ENCODE data around the gene SIL1. TPM values are rescaled to one million over a fixed set of nuclear protein-coding genes. Genes with fewer than 3 reads are reported as not detected.

Gene SIL1
- total RNA-seq, 1 donor from 2014 or later, result 41.6 TPM

DNA sequence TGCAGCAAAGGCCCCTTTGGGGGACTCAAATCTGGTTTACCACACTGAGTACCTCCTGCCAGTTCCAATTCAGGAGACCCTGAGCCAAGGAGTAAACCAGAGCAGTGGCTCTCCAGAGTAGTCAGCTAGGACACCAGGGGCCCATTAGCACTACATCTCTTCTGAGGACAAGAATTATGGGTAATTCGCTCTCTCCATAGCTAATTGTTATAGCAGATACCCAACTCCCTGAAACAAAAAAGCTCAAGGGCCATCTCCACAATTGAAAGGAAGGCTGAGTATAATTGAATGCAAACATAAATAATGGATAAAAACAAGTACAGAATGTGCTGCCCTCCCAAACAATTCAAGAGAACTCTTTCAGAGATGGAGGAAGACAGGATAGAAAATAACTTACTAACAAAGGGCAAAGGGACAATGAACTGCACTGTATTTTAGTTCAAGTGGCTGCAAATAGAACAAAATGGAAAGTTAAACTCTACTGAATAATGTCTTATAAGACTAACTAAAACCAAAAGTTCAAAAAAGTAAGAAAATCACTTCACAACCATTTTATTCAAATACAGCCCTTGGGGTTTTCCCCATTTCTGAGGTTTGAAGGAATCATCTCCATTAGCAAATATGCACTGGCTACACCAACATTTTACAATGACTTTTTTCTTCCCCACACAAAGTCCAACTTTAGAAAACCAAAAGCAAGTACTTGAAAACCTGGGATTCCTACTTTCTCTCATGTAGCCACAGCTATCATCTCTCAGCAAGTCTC is 118.8 kb downstream of the SIL1 start:
- Histone ChIP-seq H3K4me1 (ENCODE audit: insufficient read depth, low read length) (no peaks in the 10 kb centered on the region), H3K27ac (ENCODE audit: low read depth, low read length) (no peak overlapping the region), H3K4me3 (ENCODE audit: insufficient read depth, low read depth, low read length) (no peak overlapping the region), H3K9ac (ENCODE audit: low read length) (no peak overlapping the region), H3K27me3 (ENCODE audit: insufficient read depth, low read length) (no peaks in the 10 kb centered on the region), H3K79me2 (ENCODE audit: insufficient read depth, low read length) (no peaks in the 10 kb centered on the region), H3K9me3 (ENCODE audit: insufficient read depth, low read depth, low read length) (no peaks in the 10 kb centered on the region), H3K36me3 (ENCODE audit: insufficient read depth, low read length) (no peaks in the 10 kb centered on the region), H2AFZ (ENCODE audit: low read depth, low read length) (no peak overlapping the region), H4K20me1 (ENCODE audit: insufficient read depth, low read length) (peaks cover 5% of the 10 kb centered on the region), H3K4me2 (ENCODE audit: low read length) (no peak overlapping the region)
- Mint-ChIP-seq H3K9me3 (ENCODE audit: unreplicated experiment) (no peaks in the 10 kb centered on the region), H3K4me1 (ENCODE audit: low read depth, unreplicated experiment) (peaks cover 12% of the 10 kb centered on the region), H3K27ac (ENCODE audit: unreplicated experiment) (no peak overlapping the region), H3K36me3 (ENCODE audit: low read depth, unreplicated experiment) (peaks cover 6% of the 10 kb centered on the region), H3K27me3 (ENCODE audit: low read depth, unreplicated experiment) (no peaks in the 10 kb centered on the region), H3K4me3 (ENCODE audit: unreplicated experiment) (no peak overlapping the region)
- FAIRE-seq (no peak), DNase-seq (ENCODE audit: low read depth) (no peak)
- TF ChIP-seq EZH2 (IDR thresholded peaks at IDR 0.05; ENCODE audit: insufficient read depth, low read length), result no peak
- TF ChIP-seq, protein P1, sequence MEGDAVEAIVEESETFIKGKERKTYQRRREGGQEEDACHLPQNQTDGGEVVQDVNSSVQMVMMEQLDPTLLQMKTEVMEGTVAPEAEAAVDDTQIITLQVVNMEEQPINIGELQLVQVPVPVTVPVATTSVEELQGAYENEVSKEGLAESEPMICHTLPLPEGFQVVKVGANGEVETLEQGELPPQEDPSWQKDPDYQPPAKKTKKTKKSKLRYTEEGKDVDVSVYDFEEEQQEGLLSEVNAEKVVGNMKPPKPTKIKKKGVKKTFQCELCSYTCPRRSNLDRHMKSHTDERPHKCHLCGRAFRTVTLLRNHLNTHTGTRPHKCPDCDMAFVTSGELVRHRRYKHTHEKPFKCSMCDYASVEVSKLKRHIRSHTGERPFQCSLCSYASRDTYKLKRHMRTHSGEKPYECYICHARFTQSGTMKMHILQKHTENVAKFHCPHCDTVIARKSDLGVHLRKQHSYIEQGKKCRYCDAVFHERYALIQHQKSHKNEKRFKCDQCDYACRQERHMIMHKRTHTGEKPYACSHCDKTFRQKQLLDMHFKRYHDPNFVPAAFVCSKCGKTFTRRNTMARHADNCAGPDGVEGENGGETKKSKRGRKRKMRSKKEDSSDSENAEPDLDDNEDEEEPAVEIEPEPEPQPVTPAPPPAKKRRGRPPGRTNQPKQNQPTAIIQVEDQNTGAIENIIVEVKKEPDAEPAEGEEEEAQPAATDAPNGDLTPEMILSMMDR (IDR thresholded peaks at IDR 0.05; ENCODE audit: insufficient read depth, low read depth, low read length), result no peak

DNA sequence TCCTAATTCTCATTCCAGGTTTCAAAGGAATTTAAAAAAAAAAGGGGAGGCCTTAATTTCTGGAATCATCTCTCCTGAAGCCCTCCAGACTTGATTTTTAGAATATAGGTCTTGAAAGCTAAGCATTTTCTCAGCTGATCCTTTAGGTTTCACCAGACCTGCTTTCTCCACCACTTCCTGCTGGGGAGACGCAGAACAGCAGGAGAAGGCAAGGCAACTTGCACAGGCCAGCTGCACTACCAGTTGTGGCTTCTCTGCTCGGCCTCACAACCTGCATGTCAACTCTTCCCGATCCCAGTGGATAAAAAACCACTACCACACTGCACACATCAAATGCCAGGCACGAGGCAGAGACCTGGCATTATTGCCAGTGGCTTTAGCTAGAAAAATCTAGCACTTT is 119.8 kb downstream of the SIL1 start:
- H3K27me3 ChIP-seq (ENCODE audit: insufficient read depth, low read length), result no peaks in the 10 kb centered on the region
- H3K4me3 ChIP-seq (ENCODE audit: insufficient read depth, low read depth, low read length), result no peak overlapping the region
- no peak overlapping the region for H2AFZ ChIP-seq (ENCODE audit: low read depth, low read length)
- H3K4me1 ChIP-seq (ENCODE audit: insufficient read depth, low read length), result no peaks in the 10 kb centered on the region
- TF ChIP-seq, protein P1 (IDR thresholded peaks at IDR 0.05; ENCODE audit: insufficient read depth, low read depth, low read length), result no peak
- TF ChIP-seq EZH2 (IDR thresholded peaks at IDR 0.05; ENCODE audit: insufficient read depth, low read length), result no peak
- H3K27ac ChIP-seq (ENCODE audit: low read depth, low read length), result no peak overlapping the region
- H3K27me3 Mint-ChIP-seq (ENCODE audit: low read depth, unreplicated experiment), result no peaks in the 10 kb centered on the region
- H3K9me3 ChIP-seq (ENCODE audit: insufficient read depth, low read depth, low read length), result no peaks in the 10 kb centered on the region
- H3K27ac Mint-ChIP-seq (ENCODE audit: unreplicated experiment), result no peak overlapping the region
- DNase-seq (ENCODE audit: low read depth) (no peak), FAIRE-seq (no peak)
- H4K20me1 ChIP-seq (ENCODE audit: insufficient read depth, low read length), result peaks cover 5% of the 10 kb centered on the region
- no peak overlapping the region for H3K4me3 Mint-ChIP-seq (ENCODE audit: unreplicated experiment)
- H3K9ac ChIP-seq (ENCODE audit: low read length), result no peak overlapping the region
- no peaks in the 10 kb centered on the region for H3K36me3 ChIP-seq (ENCODE audit: insufficient read depth, low read length)
- H3K4me2 ChIP-seq (ENCODE audit: low read length), result no peak overlapping the region
- H3K9me3 Mint-ChIP-seq (ENCODE audit: unreplicated experiment), result no peaks in the 10 kb centered on the region
- peaks cover 12% of the 10 kb centered on the region for H3K4me1 Mint-ChIP-seq (ENCODE audit: low read depth, unreplicated experiment)
- no peaks in the 10 kb centered on the region for H3K79me2 ChIP-seq (ENCODE audit: insufficient read depth, low read length)
- H3K36me3 Mint-ChIP-seq (ENCODE audit: low read depth, unreplicated experiment), result peaks cover 6% of the 10 kb centered on the region

DNA sequence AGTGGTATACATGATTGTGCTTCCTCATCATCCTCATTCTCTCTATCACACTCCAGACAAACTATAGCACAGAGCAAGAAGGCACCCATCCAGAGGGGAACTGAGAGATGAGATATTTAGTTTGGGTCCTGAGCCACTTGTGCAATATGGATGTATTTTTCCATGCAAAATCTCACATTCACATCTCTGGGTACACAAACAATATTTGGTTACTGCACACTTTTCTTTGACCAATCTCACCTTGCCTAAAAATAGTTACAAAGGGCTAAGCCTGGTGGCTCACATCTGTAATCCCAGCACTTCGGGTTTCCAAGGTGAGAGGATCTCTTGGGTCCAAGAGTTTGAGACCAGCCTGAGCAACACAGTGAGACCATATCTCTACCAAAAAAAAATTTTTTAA is 120.3 kb downstream of the SIL1 start:
- Mint-ChIP-seq H3K36me3 (ENCODE audit: low read depth, unreplicated experiment) (peaks cover 4% of the 10 kb centered on the region), H3K4me3 (ENCODE audit: unreplicated experiment) (no peak overlapping the region), H3K27me3 (ENCODE audit: low read depth, unreplicated experiment) (no peaks in the 10 kb centered on the region), H3K27ac (ENCODE audit: unreplicated experiment) (no peak overlapping the region), H3K4me1 (ENCODE audit: low read depth, unreplicated experiment) (peaks cover 12% of the 10 kb centered on the region), H3K9me3 (ENCODE audit: unreplicated experiment) (no peaks in the 10 kb centered on the region)
- Histone ChIP-seq H3K4me2 (ENCODE audit: low read length) (no peak overlapping the region), H3K27me3 (ENCODE audit: insufficient read depth, low read length) (no peaks in the 10 kb centered on the region), H3K9me3 (ENCODE audit: insufficient read depth, low read depth, low read length) (no peaks in the 10 kb centered on the region), H3K27ac (ENCODE audit: low read depth, low read length) (no peak overlapping the region), H3K79me2 (ENCODE audit: insufficient read depth, low read length) (no peaks in the 10 kb centered on the region), H3K4me3 (ENCODE audit: insufficient read depth, low read depth, low read length) (no peak overlapping the region), H3K36me3 (ENCODE audit: insufficient read depth, low read length) (no peaks in the 10 kb centered on the region), H4K20me1 (ENCODE audit: insufficient read depth, low read length) (peaks cover 5% of the 10 kb centered on the region), H2AFZ (ENCODE audit: low read depth, low read length) (no peak overlapping the region), H3K9ac (ENCODE audit: low read length) (no peak overlapping the region), H3K4me1 (ENCODE audit: insufficient read depth, low read length) (no peaks in the 10 kb centered on the region)
- TF ChIP-seq, protein P1 (IDR thresholded peaks at IDR 0.05; ENCODE audit: insufficient read depth, low read depth, low read length), result no peak
- no peak for TF ChIP-seq EZH2 (IDR thresholded peaks at IDR 0.05; ENCODE audit: insufficient read depth, low read length)
- FAIRE-seq, result no peak
- DNase-seq (ENCODE audit: low read depth), result no peak
